H1 (cell line): ENCODE measurements around the gene CALML5. TPM values are rescaled to one million over a fixed set of nuclear protein-coding genes. Genes with fewer than 3 reads are reported as not detected.
A peak's percentile ranks its signal among the peaks of the same experiment; 100 is the strongest.

Experiments used
- CTCF ChIA-PET: fragments of 300-600 bp; sonication (Branson Sonifier 250); formaldehyde crosslinking; loops from one replicate; lab custom pipeline; 2021; ENCODE audit not compliant: partially characterized antibody; lab: Charles Lee
- POLR2A ChIA-PET: fragments of 300-600 bp; sonication (Branson Sonifier 250); formaldehyde crosslinking; loops from one replicate; lab custom pipeline; 2021; ENCODE audit warnings: inconsistent platforms; ENCODE audit not compliant: partially characterized antibody; lab: Charles Lee
- DNase-seq, 2 experiments: peaks; one replicate each; pipeline versions ENCODE4 v3.0.0 to v3.0.0-alpha.2; 2010 to 2022; ENCODE audit warnings: low spot score in 2 of 2, low read depth in 1 of 2, mixed read lengths in 1 of 2
- FAIRE-seq: peaks from 2 replicates; lab custom pipeline; 2011; peaks lifted over from hg19 to GRCh38; lab: Jason Lieb, UNC
- H2AFZ ChIP-seq: 2 replicates; pipeline ENCODE4 v1.8.1; 2012; ENCODE audit warnings: low read length, inconsistent platforms
- H2AK5ac ChIP-seq: 2 replicates; pipeline ENCODE4 v1.6.1; 2013; ENCODE audit warnings: low read depth, low read length
- H2BK120ac ChIP-seq: replicated peaks from 2 replicates; pipeline ENCODE3; 2013; ENCODE audit warnings: low read depth, low read length, inconsistent platforms
- H2BK12ac ChIP-seq: 2 replicates; pipeline ENCODE4 v1.6.1; 2013; ENCODE audit warnings: low read depth, low read length
- H2BK15ac ChIP-seq: 2 replicates; pipeline ENCODE4 v1.6.1; 2013; ENCODE audit warnings: low read length
- H2BK20ac ChIP-seq: 2 replicates; pipeline ENCODE4 v1.6.1; 2013; ENCODE audit warnings: low read length
- H2BK5ac ChIP-seq: 2 replicates; pipeline ENCODE4 v1.6.1; 2013; ENCODE audit warnings: low read depth, low read length
- H3K14ac ChIP-seq: 2 replicates; pipeline ENCODE4 v1.6.1; 2013; ENCODE audit warnings: inconsistent platforms; ENCODE audit not compliant: insufficient read length
- H3K18ac ChIP-seq: 2 replicates; pipeline ENCODE4 v1.6.1; 2013; ENCODE audit warnings: low read length; ENCODE audit errors: extremely low read depth
- H3K23ac ChIP-seq: 2 replicates; pipeline ENCODE4 v1.6.1; 2013; ENCODE audit warnings: inconsistent platforms; ENCODE audit not compliant: insufficient read length
- H3K23me2 ChIP-seq: 2 replicates; pipeline ENCODE4 v1.6.1; 2013; ENCODE audit warnings: low read depth, low read length
- H3K27ac ChIP-seq: 2 replicates; pipeline ENCODE4 v1.6.1; 2011; ENCODE audit warnings: low read depth, low read length, inconsistent platforms
- H3K27me3 ChIP-seq, 4 experiments: replicated peaks in 1 of 4; 1 replicate in 1 of 4; 2 replicates in 3 of 4; pipeline versions ENCODE4 v1.6.1 to v1.8.1; 2011 to 2013; ENCODE audit warnings: low read length in 3 of 4, mild to moderate bottlenecking in 3 of 4, inconsistent platforms in 2 of 4, mixed read lengths in 2 of 4, moderate library complexity in 1 of 4; ENCODE audit not compliant: control insufficient read depth in 3 of 4, insufficient read depth in 3 of 4; ENCODE audit errors: extremely low read depth in 1 of 4
- H3K36me3 ChIP-seq, 4 experiments: 2 replicates each; pipeline versions ENCODE4 v1.6.1 to v1.8.1; 2011 to 2013; ENCODE audit warnings: mild to moderate bottlenecking in 4 of 4, low read length in 3 of 4, moderate library complexity in 2 of 4, control low read depth in 1 of 4, inconsistent platforms in 1 of 4; ENCODE audit not compliant: insufficient read depth in 4 of 4, control insufficient read depth in 2 of 4
- H3K4ac ChIP-seq: replicated peaks from 2 replicates; pipeline ENCODE3; 2013; ENCODE audit warnings: low read length, low read depth, mixed read lengths, inconsistent platforms; ENCODE audit not compliant: insufficient read length
- H3K4me1 ChIP-seq, 4 experiments: replicated peaks in 1 of 4; 1 replicate in 1 of 4; 2 replicates in 3 of 4; pipeline versions ENCODE4 v1.6.1 to v1.8.1; 2011 to 2013; ENCODE audit warnings: low read length in 3 of 4, inconsistent platforms in 2 of 4, mixed read lengths in 1 of 4; ENCODE audit not compliant: insufficient read depth in 4 of 4, control insufficient read depth in 3 of 4
- H3K4me2 ChIP-seq, 2 experiments: 2 replicates each; pipeline versions ENCODE4 v1.6.1 to v1.8.1; 2011 to 2013; ENCODE audit warnings: low read depth in 2 of 2, low read length in 2 of 2, control low read depth in 1 of 2, inconsistent platforms in 1 of 2, mild to moderate bottlenecking in 1 of 2; ENCODE audit not compliant: insufficient read depth in 1 of 2
- H3K4me3 ChIP-seq, 4 experiments: fragments of 200-600, 300-600 bp in 1 of 4; sonication (generic), shearing (Covaris generic), sonication (Bioruptor Twin) in 1 of 4; 2 replicates each; pipeline versions ENCODE4 v1.5.1 to v1.8.1; 2011 to 2016; ENCODE audit warnings: low read length in 4 of 4, low read depth in 3 of 4, control low read depth in 2 of 4, inconsistent platforms in 2 of 4, mild to moderate bottlenecking in 2 of 4, mixed read lengths in 1 of 4, moderate library complexity in 1 of 4; ENCODE audit not compliant: insufficient read depth in 2 of 4; ENCODE audit errors: extremely low read depth in 1 of 4
- H3K56ac ChIP-seq: replicated peaks from 2 replicates; pipeline ENCODE3; 2013; ENCODE audit warnings: low read depth, mild to moderate bottlenecking, mixed read lengths, low read length, inconsistent platforms; ENCODE audit not compliant: insufficient read length
- H3K79me1 ChIP-seq: 2 replicates; pipeline ENCODE4 v1.6.1; 2013; ENCODE audit warnings: low read depth, low read length, control low read depth
- H3K79me2 ChIP-seq, 2 experiments: 2 replicates each; pipeline versions ENCODE4 v1.6.1 to v1.8.1; 2012 to 2013; ENCODE audit warnings: low read length in 2 of 2, mild to moderate bottlenecking in 2 of 2, inconsistent platforms in 1 of 2; ENCODE audit not compliant: insufficient read depth in 2 of 2, control insufficient read depth in 1 of 2
- H3K9ac ChIP-seq, 4 experiments: replicated peaks in 1 of 4; 1 replicate in 1 of 4; 2 replicates in 3 of 4; pipeline versions ENCODE4 v1.6.1 to v1.8.1; 2011 to 2013; ENCODE audit warnings: low read depth in 3 of 4, low read length in 3 of 4, control low read depth in 2 of 4, mild to moderate bottlenecking in 2 of 4, moderate library complexity in 2 of 4, inconsistent platforms in 1 of 4; ENCODE audit errors: extremely low read depth in 1 of 4
- H3K9me3 ChIP-seq, 2 experiments: 2 replicates each; pipeline versions ENCODE4 v1.6.1 to v1.8.1; 2012 to 2013; ENCODE audit warnings: mild to moderate bottlenecking in 2 of 2, moderate library complexity in 2 of 2, control low read depth in 1 of 2, inconsistent platforms in 1 of 2, low read depth in 1 of 2, low read length in 1 of 2, mixed read lengths in 1 of 2; ENCODE audit not compliant: insufficient read depth in 2 of 2
- H4K20me1 ChIP-seq, 2 experiments: replicated peaks in 1 of 2; 2 replicates each; pipeline versions ENCODE3 to v1.8.1; 2011 to 2013; ENCODE audit warnings: inconsistent platforms in 2 of 2, low read length in 2 of 2, mild to moderate bottlenecking in 1 of 2; ENCODE audit not compliant: insufficient read depth in 2 of 2, control insufficient read depth in 1 of 2
- H4K5ac ChIP-seq: 2 replicates; pipeline ENCODE4 v1.6.1; 2013; ENCODE audit warnings: low read length, low read depth, mixed read lengths, inconsistent platforms; ENCODE audit not compliant: insufficient read length
- H4K8ac ChIP-seq: 2 replicates; pipeline ENCODE4 v1.8.0; 2013; ENCODE audit warnings: mild to moderate bottlenecking, moderate library complexity, low read length, inconsistent platforms; ENCODE audit not compliant: insufficient read depth; ENCODE audit errors: extremely low read depth
- H4K91ac ChIP-seq: replicated peaks from 2 replicates; pipeline ENCODE3; 2013; ENCODE audit warnings: low read length, mixed read lengths, inconsistent platforms; ENCODE audit not compliant: insufficient read length
- CBX5 ChIP-seq: fragments of 300-800, 300-1000 bp; sonication (generic); IDR thresholded peaks from 2 replicates; pipeline ENCODE4 v1.7.1; 2016; ENCODE audit warnings: antibody characterized with exemption, low read length, low read depth
- CTCF ChIP-seq, 3 experiments: IDR thresholded peaks; 1 replicate in 2 of 3; 2 replicates in 1 of 3; pipeline versions ENCODE4 v1.5.1 to v1.6.1; 2011; ENCODE audit warnings: low read length in 3 of 3, mild to moderate bottlenecking in 3 of 3, inconsistent platforms in 2 of 3, low read depth in 1 of 3, moderate library complexity in 1 of 3; ENCODE audit not compliant: insufficient read depth in 1 of 3; ENCODE audit errors: control extremely low read depth in 1 of 3
- GABPA ChIP-seq: IDR thresholded peaks from 2 replicates; pipeline ENCODE4 v1.6.1; 2011; ENCODE audit warnings: mild to moderate bottlenecking, low read length, moderate library complexity, borderline replicate concordance; ENCODE audit not compliant: insufficient read depth
- HDAC2 ChIP-seq, 2 experiments: fragments of 300-600 bp in 1 of 2; sonication (generic) in 1 of 2; IDR thresholded peaks; 2 replicates each; pipeline ENCODE4 v1.6.1; 2011 to 2012; ENCODE audit warnings: low read depth in 2 of 2, low read length in 2 of 2, mild to moderate bottlenecking in 2 of 2, moderate library complexity in 2 of 2, borderline replicate concordance in 1 of 2, inconsistent platforms in 1 of 2
- POLR2A ChIP-seq, 2 experiments: IDR thresholded peaks; 1 replicate in 1 of 2; 2 replicates in 1 of 2; pipeline ENCODE4 v1.6.1; 2011; ENCODE audit warnings: low read depth in 2 of 2, low read length in 2 of 2, mild to moderate bottlenecking in 2 of 2; ENCODE audit errors: control extremely low read depth in 1 of 2
- RNF2 ChIP-seq: fragments of 200-900, 300-1000 bp; sonication (generic); IDR thresholded peaks from 2 replicates; pipeline ENCODE4 v1.7.1; 2016; ENCODE audit warnings: borderline replicate concordance, low read depth, mild to moderate bottlenecking, antibody characterized with exemption, low read length; ENCODE audit not compliant: poor library complexity, severe bottlenecking; ENCODE audit errors: missing control alignments
- SIN3A ChIP-seq, 2 experiments: IDR thresholded peaks in 1 of 2; conservative IDR thresholded peaks in 1 of 2; 2 replicates each; pipeline ENCODE4 v1.6.1; 2011 to 2012; ENCODE audit warnings: low read length in 2 of 2, improper control_type of control experiment in 1 of 2, low read depth in 1 of 2, mild to moderate bottlenecking in 1 of 2
- SIX5 ChIP-seq: IDR thresholded peaks from 2 replicates; pipeline ENCODE4 v1.6.1; 2011; ENCODE audit warnings: mild to moderate bottlenecking, low read depth, low read length
- SP1 ChIP-seq: IDR thresholded peaks from 2 replicates; pipeline ENCODE4 v1.6.1; 2011; ENCODE audit warnings: low read depth, low read length
- WGBS, 2 experiments: shearing (Covaris generic) in 1 of 2; methylation state at CpG; one replicate each; pipeline versions ENCODE4 v1.1.6 to v1.1.7; 2013 to 2015; ENCODE audit warnings: low lambda C conversion rate in 2 of 2, mixed read lengths in 2 of 2, inconsistent platforms in 1 of 2, low coverage in 1 of 2, missing lambda C conversion rate in 1 of 2; ENCODE audit not compliant: insufficient replicate concordance in 2 of 2, insufficient coverage in 1 of 2, insufficient read length in 1 of 2; ENCODE audit errors: extremely low coverage in 1 of 2, missing lambda C conversion rate in 1 of 2; 5-methylcytosine and 5-hydroxymethylcytosine counted together
- polyA plus RNA-seq, 7 experiments: library from polyadenylated mRNA; depleted of rRNA in 3 of 7; stranded (reverse) in 5 of 7; unstranded in 2 of 7; fragments of >200 nt in 5 of 7; fragments of 200-250 nt in 2 of 7; gene quantifications; 1 replicate in 5 of 7; 2 replicates in 1 of 7; 4 replicates in 1 of 7; pipeline versions ENCODE4 v1.2.1 to v1.2.3, GENCODE V29; 2011 to 2013; ENCODE audit warnings: missing spikeins in 2 of 7, mixed read lengths in 2 of 7
- total RNA-seq: library from RNA; stranded (reverse); fragmentation: NEBNext Ultra II Directional; extraction: Animal tissue kit (Norgen Biotek cat#: 25700); gene quantifications from 2 replicates; pipeline ENCODE4 v1.2.1, GENCODE V29; 2021

CALML5 gene
- total and polyA plus RNA-seq, 2 of the 8 experiments (the other 6 are each of a cell fraction or from before 2014, with no cell fraction given), result not detected

- H3K23ac ChIP-seq, result no peak overlapping the region
- no peak overlapping the region for H2AFZ ChIP-seq
- H3K4me2 ChIP-seq, result no peak overlapping the region
- H4K5ac ChIP-seq, result no peak overlapping the region
- no peak overlapping the region for H3K56ac ChIP-seq
- H4K91ac ChIP-seq, result no peak overlapping the region
- ChIA-PET CTCF (interaction anchor here (1.3 kb wide), 1 partner anchor 61 kb away, joined by 3 read pairs; no protein-coding TSS in a partner anchor), POLR2A (interaction anchor here (1.8 kb wide), 1 partner anchor 27 kb away, joined by 4 read pairs; no protein-coding TSS in a partner anchor)
- no peak overlapping the region for H3K4me3 ChIP-seq
- DNase-seq, result no peak
- no peak for FAIRE-seq
- no peak overlapping the region for H3K14ac ChIP-seq
- H2BK20ac ChIP-seq, result no peak overlapping the region
- no peak overlapping the region for H3K4ac ChIP-seq
- no peaks in the 10 kb centered on the region; the same call in 1 of the 2 replicates for H3K23me2 ChIP-seq
- H3K36me3 ChIP-seq, result no peaks in the 10 kb centered on the region
- TF ChIP-seq CBX5 (no peak), SIN3A (conservative IDR thresholded peaks at IDR 0.05 in 1 of 2, IDR thresholded peaks at IDR 0.05 in 1 of 2; ENCODE audit: low read depth in 1 of 2, low read length in 2 of 2) (no peak), HDAC2 (IDR thresholded peaks at IDR 0.05; ENCODE audit: borderline replicate concordance in 1 of 2, low read depth in 2 of 2, low read length in 2 of 2) (no peak), CTCF (IDR thresholded peaks at IDR 0.05; ENCODE audit: control extremely low read depth in 1 of 3, insufficient read depth in 1 of 3, low read depth in 1 of 3, low read length in 3 of 3) (no peak), RNF2 (no peak), SIX5 (no peak), POLR2A (IDR thresholded peaks at IDR 0.05; ENCODE audit: control extremely low read depth in 1 of 2, low read depth in 2 of 2, low read length in 2 of 2) (no peak), SP1 (no peak), GABPA (no peak)
- H3K27ac ChIP-seq, result no peak overlapping the region
- no peaks in the 10 kb centered on the region for H3K79me1 ChIP-seq
- 81% methylated on average over 3 of the region's 3 CpGs; no CpG with 5 or more reads in 1 of the 2 experiments for WGBS, 2 experiments
- H3K79me2 ChIP-seq, result no peaks in the 10 kb centered on the region
- H3K27me3 ChIP-seq, result no peaks in the 10 kb centered on the region
- no peak overlapping the region for H2BK15ac ChIP-seq
- no peaks in the 10 kb centered on the region for H4K20me1 ChIP-seq
- H3K9me3 ChIP-seq, result no peaks in the 10 kb centered on the region
- peak overlapping the region; percentile 39; the same call in 1 of the 2 replicates for H2BK12ac ChIP-seq
- no peak overlapping the region for H3K9ac ChIP-seq
- H2BK5ac ChIP-seq, result no peak overlapping the region
- no peak overlapping the region for H2AK5ac ChIP-seq
- H3K18ac ChIP-seq, result no peak overlapping the region
- H2BK120ac ChIP-seq, result no peak overlapping the region
- H4K8ac ChIP-seq, result no peak overlapping the region
- no peaks in the 10 kb centered on the region for H3K4me1 ChIP-seq
Measured at GRCh38 chr10:5503477-5503835, 4.1 kb upstream of the CALML5 start.
